Measurements from ENCODE around the gene KCNK4. TPM values are rescaled to one million over a fixed set of nuclear protein-coding genes. Genes with fewer than 3 reads are reported as not detected.

The KCNK4 gene
- total and polyA plus RNA-seq, 2 of the 13 experiments (the other 11 are each of a cell fraction or from before 2014, with no cell fraction given): not detected

DNA sequence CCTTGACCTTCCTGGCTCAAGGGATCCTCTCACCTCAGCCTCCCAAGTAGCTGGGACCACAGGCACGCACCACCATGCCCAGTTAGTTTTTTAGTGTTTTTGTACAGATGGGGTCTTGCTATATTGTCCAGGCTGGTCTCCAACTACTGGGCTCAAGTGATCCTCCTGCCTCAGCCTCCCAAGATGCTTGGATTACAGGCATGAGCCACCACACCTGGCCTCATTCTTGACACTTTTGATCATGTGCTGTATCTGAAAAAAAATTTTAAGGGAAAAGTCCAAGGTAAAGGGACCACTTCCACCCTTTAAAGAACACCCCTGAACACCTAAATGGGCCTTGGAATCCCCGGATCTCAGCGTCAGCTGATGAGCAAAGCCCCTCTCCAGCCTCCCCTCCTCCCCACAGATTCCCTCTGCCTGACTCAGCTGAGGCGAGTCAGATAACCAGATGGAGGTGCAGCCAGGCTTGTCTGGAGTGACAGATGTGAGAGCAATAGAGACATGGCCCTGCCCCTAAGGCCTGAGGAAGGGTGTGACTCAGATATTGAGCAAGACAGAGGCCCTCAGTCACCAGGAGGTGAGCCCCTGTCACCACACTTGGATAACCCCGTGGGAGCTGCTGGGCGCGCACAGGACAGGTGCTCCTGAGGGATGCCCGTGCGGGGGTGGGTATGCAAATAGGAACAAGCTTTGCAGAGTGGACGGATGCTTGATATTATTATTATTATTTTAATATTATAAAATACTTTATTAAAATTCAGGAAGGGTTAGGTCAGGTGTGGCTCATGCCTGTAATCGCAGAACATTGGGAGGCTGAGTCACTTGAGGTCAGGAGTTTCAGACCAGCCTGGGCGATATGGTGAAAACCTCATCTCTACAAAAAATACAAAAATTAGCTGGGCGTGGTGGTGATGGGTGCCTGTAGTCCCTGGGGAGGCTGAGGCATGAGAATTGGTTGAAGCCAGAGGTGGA, 43.9 kb downstream of the KCNK4 start (continued):
- TF ChIP-seq FOXO4 (CRISPR knock-in tag; conservative IDR thresholded peaks at IDR 0.05) (no peak), ETV5 (CRISPR knock-in tag; IDR thresholded peaks at IDR 0.05; ENCODE audit: borderline replicate concordance) (peak; percentile 15; the same call in 1 of the 2 replicates), DMAP1 (CRISPR knock-in tag; IDR thresholded peaks at IDR 0.05) (no peak), ZFP82 (CRISPR knock-in tag; IDR thresholded peaks at IDR 0.05; ENCODE audit: borderline replicate concordance) (no peak), ZNF615 (CRISPR knock-in tag; IDR thresholded peaks at IDR 0.05; ENCODE audit: borderline replicate concordance) (no peak), STAT5B (CRISPR knock-in tag; IDR thresholded peaks at IDR 0.05) (no peak), ZNF383 (CRISPR knock-in tag; IDR thresholded peaks at IDR 0.05; ENCODE audit: borderline replicate concordance) (no peak), SMARCC2 (IDR thresholded peaks at IDR 0.05) (no peak), MAZ (IDR thresholded peaks at IDR 0.05; ENCODE audit: borderline replicate concordance, low read depth, low read length) (0 out of 2 replicates have a peak, but pooled peaks have one; percentile 24), MAZ (CRISPR knock-in tag; IDR thresholded peaks at IDR 0.05; ENCODE audit: low read depth) (no peak), ZNF800 (CRISPR knock-in tag; IDR thresholded peaks at IDR 0.05) (no peak), ZBTB7B (CRISPR knock-in tag; IDR thresholded peaks at IDR 0.05) (no peak), ZNF510 (CRISPR knock-in tag; IDR thresholded peaks at IDR 0.05; ENCODE audit: low read depth) (no peak), TGIF2 (CRISPR knock-in tag; IDR thresholded peaks at IDR 0.05) (no peak), POLR2G (IDR thresholded peaks at IDR 0.05; ENCODE audit: low read depth, low read length) (no peak), ATRX (CRISPR knock-in tag; IDR thresholded peaks at IDR 0.05; ENCODE audit: borderline replicate concordance) (no peak), TMF1 (CRISPR knock-in tag; IDR thresholded peaks at IDR 0.05; ENCODE audit: low read depth) (no peak), SP5 (CRISPR knock-in tag; IDR thresholded peaks at IDR 0.05; ENCODE audit: borderline replicate concordance, low read depth) (0 out of 2 replicates have a peak, but pooled peaks have one; percentile 12)
- TF ChIP-seq, protein P1, sequence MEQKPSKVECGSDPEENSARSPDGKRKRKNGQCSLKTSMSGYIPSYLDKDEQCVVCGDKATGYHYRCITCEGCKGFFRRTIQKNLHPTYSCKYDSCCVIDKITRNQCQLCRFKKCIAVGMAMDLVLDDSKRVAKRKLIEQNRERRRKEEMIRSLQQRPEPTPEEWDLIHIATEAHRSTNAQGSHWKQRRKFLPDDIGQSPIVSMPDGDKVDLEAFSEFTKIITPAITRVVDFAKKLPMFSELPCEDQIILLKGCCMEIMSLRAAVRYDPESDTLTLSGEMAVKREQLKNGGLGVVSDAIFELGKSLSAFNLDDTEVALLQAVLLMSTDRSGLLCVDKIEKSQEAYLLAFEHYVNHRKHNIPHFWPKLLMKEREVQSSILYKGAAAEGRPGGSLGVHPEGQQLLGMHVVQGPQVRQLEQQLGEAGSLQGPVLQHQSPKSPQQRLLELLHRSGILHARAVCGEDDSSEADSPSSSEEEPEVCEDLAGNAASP (CRISPR knock-in tag; IDR thresholded peaks at IDR 0.05; ENCODE audit: borderline replicate concordance): no peak
- TF ChIP-seq, protein P2, sequence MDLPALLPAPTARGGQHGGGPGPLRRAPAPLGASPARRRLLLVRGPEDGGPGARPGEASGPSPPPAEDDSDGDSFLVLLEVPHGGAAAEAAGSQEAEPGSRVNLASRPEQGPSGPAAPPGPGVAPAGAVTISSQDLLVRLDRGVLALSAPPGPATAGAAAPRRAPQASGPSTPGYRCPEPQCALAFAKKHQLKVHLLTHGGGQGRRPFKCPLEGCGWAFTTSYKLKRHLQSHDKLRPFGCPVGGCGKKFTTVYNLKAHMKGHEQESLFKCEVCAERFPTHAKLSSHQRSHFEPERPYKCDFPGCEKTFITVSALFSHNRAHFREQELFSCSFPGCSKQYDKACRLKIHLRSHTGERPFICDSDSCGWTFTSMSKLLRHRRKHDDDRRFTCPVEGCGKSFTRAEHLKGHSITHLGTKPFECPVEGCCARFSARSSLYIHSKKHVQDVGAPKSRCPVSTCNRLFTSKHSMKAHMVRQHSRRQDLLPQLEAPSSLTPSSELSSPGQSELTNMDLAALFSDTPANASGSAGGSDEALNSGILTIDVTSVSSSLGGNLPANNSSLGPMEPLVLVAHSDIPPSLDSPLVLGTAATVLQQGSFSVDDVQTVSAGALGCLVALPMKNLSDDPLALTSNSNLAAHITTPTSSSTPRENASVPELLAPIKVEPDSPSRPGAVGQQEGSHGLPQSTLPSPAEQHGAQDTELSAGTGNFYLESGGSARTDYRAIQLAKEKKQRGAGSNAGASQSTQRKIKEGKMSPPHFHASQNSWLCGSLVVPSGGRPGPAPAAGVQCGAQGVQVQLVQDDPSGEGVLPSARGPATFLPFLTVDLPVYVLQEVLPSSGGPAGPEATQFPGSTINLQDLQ (CRISPR knock-in tag; IDR thresholded peaks at IDR 0.05): peak; percentile 95
- TF ChIP-seq, protein P3, sequence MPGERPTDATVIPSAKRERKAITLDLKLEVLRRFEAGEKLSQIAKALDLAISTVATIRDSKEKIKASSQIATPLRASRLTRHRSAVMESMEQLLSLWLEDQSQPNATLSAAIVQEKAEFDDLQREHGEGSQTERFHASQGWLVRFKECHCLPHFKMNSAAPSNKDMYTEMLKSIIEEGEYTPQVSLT (CRISPR knock-in tag; IDR thresholded peaks at IDR 0.05; ENCODE audit: borderline replicate concordance, low read depth): no peak

Data from HepG2 (cell line).